ENCODE results near the gene ZNF48.

The ZNF48 gene

DNA sequence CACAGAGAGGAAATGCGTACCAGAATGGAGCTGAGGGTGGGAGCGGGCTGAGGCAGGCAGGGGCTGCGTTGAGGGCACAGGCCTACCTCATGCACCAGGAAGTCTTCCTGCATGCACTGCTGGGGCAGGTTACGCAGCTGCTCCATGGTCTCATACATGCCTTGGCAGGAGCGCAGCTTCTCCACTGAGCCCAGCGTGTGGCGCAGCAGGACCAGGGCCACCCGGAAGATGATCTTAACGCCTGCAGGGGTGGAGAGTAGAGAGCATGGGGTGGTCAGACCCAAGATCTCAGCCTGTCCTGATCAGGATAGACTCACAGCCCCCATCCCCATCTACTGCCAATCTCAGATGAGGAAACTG lies 36.7 kb upstream of the ZNF48 start:
- DNase-seq = no peak

- DNase-seq = no peak
Measured at GRCh38 chr16:30358990-30359870, 36.0 kb upstream of the ZNF48 start.

- no peak for DNase-seq
Measured at GRCh38 chr16:30359871-30360170, 35.4 kb upstream of the ZNF48 start.

DNA sequence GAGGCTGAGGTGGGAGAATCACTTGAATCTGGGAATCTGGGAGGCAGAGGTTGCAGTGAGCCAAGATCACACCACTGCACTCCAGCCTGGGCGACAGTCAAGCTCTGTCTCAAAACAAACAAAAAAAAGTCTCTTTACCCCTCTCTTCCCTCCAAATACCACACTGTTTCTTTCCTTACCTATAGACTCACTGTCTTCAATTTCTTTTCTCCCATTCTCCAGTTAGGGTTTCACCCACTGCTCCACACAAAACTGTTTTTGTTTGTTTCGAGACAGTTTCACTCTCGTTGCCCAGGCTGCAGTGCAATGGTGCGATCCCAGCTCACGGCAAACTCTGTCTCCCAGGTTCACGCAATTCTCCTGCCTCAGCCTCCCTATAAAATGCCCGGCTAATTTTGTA lies 34.0 kb upstream of the ZNF48 start:
- no peak for DNase-seq

GRCh38 chr16:30365200-30365599 lies 30.0 kb upstream of the ZNF48 start:
- DNase-seq = no peak

DNA sequence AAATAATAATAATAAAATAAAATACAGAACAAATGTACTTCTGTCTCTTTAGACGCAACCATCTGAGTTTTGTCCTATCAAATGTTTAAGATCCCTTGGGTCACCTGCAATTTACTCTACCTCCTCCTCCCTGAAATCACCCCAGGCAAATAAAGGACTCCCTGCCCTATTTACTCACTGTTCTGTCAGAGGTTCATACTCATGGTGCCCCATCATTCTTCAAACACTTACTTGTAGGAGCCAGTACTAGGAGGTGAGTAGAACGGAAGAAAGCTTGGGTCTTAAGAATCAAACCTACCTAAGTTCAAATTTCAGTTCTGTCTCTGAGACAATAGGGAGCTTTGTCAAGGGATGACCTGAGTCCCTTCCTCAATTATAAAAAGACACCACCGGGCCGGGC lies 28.7 kb upstream of the ZNF48 start:
- no peak for DNase-seq

DNA sequence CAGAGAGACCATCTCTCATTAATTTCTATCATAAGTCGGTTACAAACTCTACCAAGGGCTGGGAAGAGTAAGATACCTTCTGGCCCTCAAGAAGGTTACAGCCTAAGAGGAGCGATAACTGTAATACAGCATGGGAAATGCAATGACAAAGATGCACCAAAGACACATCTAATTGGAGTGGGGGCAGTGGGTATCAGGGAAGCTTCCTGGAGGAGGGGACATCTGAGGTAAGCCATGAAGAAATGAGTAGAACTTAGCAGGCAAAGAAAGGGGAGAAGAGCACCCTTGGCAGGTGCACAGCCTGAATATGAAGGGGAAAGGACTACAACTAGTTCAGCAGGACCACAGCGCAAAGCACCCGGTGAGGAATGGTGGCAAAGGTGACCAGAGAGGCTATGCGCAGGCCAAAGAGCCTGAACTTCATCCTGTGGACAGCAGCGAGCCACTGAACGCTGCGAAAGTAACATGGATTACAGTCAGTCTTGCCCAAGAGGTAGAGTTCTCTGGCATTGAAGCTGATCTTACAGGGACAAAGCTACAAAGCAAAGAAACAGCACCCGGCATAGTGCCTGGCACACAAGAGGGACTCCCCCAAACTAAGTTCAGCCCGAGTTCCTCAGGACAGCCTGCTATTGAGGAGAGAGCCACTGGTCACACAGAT lies 27.7 kb upstream of the ZNF48 start:
- DNase-seq = no peak

DNA sequence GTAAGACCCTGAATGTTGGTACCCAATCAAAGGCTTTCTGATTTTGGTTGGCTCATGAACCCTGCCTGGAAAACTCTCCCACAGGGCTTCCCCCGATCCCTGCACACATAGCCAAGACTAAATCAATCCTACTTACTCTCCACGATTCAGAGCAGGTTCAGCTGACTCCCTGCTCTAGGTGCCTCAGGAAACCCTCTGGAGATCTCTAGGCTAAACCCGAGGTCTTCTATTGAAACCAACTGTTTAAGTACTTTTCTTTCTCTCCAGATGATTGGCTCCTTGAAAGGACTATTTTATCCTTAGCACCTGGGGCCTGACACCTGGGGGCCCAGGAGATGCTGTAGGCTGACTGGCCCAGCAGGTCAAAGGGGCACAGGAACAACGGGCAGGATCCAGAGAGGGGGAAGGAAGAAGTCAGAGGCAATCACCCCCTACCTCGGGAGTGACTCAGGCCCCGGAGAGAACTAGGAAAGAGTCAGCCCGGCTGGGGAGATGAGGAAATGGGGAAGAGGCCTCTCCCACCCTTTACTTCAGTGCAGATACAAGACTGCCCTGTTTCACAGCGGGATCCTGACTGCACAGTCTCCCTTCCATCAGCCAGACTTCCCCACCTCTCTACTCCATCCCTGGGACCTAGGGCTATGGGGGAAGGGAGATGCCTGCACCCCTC lies 27.0 kb upstream of the ZNF48 start:
- no peak for DNase-seq

DNA sequence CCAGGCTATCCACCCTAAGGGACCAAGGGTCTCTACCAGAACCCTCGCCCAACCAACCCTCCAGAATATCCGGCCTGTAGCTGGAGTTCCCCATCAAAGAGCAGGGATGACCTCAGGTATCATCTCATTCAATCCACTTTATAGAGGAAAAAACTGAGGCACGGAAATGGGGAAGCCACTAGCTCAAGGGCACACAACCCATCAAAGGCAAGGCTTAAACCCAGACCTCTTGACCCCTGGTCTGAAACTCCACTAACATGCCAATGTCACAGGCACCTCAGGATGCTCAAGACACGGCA lies 26.5 kb upstream of the ZNF48 start:
- DNase-seq = no peak

DNA sequence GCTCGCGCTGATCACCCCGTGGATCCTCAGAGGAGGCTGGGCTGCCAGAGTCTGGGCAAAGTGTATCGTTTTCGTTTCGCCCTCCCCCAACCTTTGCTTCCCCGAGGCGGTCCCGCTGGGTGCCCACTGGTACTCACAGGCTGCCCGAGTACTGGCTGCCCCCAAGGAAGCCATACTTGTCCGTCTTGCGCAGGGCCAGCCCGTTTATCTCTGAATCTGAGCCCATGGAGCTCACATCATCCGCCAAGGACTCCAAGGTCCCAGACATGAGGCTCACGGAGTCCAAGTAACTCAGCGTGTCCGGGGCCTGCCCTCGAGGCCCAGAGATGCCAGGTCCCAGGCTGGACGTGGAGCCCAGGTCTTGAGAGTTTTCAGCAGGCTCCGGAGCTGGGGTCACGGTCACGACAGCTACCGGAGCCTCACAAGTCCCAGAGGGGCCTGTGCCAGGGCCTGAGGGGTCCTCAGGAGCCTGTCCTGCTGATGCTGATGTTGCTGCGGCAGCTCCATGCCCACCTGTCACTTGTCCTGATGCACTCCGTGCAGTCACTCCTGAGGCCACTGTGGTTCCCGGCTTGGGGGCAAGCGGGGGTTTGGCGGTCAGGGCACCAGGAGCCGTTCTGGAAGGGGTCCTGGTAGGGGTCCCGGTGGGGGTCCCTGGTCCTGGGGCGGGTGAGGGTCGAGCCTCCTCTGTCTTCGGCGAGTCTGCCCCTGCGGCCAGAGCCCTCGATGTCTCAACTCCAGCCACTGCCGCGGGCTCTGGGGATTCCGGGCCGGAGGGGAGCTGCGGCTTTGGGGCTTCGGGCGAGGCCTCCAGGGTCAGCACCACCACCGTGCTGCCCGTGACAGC lies 25.9 kb upstream of the ZNF48 start:
- DNase-seq = no peak

- DNase-seq = no peak
Measured at GRCh38 chr16:30369938-30370455, 25.2 kb upstream of the ZNF48 start.

DNA sequence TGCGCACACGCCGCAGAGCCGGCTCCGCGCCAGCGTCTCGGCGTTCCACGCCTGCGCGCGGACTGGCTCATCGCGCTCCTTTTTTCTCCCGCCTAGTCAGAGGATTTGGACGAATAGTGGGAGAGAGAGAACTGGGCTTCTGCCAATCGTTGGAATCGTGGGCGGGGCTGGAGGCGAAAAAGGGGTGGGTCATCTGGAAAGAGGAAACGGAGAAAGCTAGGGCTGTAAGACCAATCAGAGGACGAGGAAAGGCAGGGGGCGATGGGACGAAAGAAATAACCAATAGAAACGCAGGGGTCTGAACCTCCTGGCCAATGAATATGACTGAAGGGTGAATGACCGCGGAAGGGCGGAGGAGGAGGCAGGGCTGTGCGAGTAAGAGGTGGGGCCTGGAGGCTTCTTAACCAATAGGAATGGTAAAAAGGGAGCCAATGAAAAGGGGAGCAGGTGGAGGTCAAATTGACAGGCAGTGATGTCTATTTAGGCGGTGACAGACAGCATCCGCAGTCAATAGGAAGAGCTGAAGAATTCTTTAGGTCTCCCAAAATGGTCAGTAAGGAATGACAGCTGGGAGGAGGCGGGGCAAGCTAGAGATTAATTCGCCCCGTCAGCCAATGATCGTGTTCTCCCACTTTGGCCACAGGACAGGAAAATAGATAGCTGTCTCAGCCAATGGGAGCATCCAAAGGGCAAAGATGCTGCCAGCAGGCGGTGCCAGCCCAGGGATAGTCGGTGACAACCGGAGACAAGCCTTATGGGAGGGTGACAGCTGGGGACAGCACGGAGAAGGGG lies 24.6 kb upstream of the ZNF48 start, which contains the start of gene TBC1D10B:
TBC1D10B (minus strand) TSS at position 39 of the 792 bp plus-strand sequence. CDS start 311 bp downstream, outside the sequence.
- peak; percentile 89 to 100 (median 100) for DNase-seq

- DNase-seq = no peak
Measured at GRCh38 chr16:30371248-30371816, 23.9 kb upstream of the ZNF48 start.

- peak in 1 of 56 donors; percentile 41 for DNase-seq
Measured at GRCh38 chr16:30372038-30372712, 23.0 kb upstream of the ZNF48 start.

DNA sequence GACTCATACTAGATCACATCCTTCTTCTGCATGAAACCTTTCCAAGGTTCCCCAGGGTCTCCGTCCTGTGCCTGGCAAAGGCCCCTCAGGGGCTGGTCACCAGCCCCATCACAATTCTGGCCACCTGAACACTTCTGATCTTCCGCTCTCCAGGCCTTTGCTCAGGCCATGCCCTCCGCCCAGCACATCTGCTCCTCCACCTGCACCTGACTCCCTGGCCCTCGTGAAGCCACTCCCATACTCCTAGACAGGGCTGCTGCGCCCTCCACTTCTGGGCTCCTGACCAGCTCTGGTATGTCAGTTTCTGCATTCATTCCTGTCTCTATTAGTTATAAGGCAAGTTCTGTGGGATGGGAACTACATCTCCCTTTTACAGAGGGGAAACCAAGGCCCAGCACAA lies 22.5 kb upstream of the ZNF48 start:
- DNase-seq = no peak

DNA sequence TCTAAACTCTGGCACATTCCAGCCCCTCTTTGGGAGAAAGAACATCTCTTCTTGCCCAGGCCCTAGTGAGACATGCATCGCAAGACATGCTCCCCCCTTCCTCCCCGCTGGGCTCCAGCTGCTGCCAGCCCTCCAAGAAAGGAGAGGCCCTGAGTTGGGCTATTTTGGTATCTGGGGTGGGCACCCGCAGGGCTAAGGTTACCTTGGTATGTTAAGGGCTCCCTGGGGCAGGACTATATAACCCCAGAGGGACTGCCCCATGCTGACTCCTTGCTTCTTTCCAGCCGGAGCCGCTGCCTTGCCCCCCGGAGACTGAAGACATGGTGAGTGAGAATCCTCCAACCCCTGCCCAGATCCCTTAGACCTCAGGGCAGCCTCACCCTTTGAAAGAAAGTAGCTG lies 20.7 kb upstream of the ZNF48 start, which contains the start of gene MYL11:
MYL11 (plus strand) TSS at position 265 of the 400 bp plus-strand sequence; CDS start at position 321, 56 bp downstream.
- no peak for DNase-seq

GRCh38 chr16:30375864-30376263 lies 19.4 kb upstream of the ZNF48 start:
- no peak for DNase-seq

DNA sequence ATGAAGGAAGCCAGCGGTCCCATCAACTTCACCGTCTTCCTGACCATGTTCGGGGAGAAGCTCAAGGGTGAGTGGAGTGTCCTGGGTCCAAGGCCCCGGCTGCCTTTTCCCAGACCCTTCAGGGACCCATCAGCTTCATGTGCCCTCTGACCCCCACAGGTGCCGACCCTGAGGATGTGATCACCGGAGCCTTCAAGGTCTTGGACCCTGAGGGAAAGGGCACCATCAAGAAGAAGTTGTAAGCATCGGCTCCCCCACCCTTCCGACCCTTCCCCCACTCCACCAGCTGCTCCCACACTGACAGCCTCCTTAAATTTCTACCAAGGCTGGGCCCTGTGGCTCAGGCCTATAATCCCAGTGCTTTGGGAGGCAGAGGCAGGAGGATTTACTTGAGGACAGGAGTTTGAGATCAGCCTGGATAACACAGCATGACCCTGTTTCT lies 18.7 kb upstream of the ZNF48 start:
- no peak for DNase-seq

GRCh38 chr16:30377050-30377811 lies 18.0 kb upstream of the ZNF48 start:
- DNase-seq = peak in 4 of 56 donors; percentile 71 to 90 (median 77)
